NCI-H1092 treated with DMSO at 0.1 percent for 48 hours (cell line): ENCODE data around the gene TINAGL1.

Source experiments
- DNase-seq: peaks from one replicate; lab custom pipeline; 2025; lab: John Stamatoyannopoulos, UW

TINAGL1 gene

DNA sequence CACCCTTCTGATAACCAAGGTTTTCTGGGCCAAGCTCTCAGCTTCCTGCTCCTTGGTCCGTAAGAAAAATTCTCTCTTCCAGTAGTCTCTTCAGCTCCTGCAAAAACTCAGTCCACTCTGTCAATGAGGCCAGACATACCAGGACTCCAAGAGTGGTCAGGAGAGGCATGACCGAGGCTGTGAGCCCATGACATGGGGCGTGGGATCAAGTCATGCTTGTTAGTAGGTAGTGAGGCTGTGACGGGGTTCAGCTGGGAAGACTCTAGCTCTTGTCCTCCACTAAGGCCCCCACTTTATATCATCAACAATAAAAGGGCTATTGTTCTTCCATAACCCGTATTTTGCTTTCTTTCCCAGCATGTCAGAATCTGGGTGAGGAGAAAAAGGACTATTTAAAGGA is 31.0 kb downstream of the TINAGL1 start:
- no peak for DNase-seq

DNA sequence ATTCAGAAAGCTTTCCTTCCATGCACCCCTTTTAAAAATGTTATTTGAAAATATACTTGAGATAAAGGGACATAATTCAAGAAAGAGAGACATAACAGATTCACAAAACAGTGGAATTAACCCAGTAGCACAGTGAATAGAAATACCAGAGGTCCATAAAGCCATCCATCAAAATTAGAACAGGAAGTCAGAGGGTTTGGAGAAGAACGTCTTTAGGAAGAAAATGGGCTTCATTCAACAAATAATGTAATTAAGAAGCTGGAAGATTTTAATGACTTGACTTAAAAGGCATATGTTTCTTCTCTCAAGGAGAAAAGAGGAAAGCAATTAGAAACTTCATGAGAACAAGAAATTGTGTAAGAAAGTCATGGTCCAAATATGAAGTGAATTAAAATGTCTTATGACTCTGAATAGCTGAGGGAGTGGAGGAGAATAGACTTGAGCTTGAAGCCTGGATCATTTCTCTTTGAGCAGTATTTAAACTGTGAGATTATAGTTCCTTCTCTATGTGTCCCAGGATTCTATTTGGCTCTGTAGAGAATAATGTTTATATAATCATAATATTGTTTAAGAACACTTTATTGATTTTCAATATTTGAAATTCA is 33.3 kb downstream of the TINAGL1 start:
- no peak for DNase-seq

GRCh38 chr1:31614414-31615005 is 38.2 kb downstream of the TINAGL1 start:
- DNase-seq = no peak

GRCh38 chr1:31615414-31615813 is 39.1 kb downstream of the TINAGL1 start:
- no peak for DNase-seq

DNA sequence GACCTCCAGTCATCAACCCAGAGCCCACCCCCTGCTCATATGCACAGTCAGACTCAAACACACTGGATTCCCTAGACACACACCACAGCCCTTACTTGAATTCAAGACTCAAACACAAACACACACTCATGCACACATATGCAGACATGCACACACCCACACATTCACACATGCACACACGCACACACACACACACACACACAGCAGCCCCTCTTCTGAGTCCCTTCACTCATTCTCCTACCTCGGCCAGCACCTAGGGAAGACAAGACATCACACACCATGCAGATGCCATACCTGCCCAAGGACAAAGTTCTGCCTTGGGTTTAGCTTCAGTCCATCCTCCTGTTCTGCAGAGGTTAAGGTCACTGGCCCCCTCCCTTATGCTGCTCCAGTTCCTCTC is 39.6 kb downstream of the TINAGL1 start:
- DNase-seq = no peak

- no peak for DNase-seq
These were observed 41.1 kb downstream of the TINAGL1 start, which contains the start of gene HCRTR1 for GRCh38 chr1:31617218-31617915. Gene HCRTR1, plus strand, starts transcription at chr1:31617689. Its CDS starts 1,504 bp downstream, at chr1:31619193.

GRCh38 chr1:31617916-31618746 is 41.8 kb downstream of the TINAGL1 start:
- DNase-seq = no peak

DNA sequence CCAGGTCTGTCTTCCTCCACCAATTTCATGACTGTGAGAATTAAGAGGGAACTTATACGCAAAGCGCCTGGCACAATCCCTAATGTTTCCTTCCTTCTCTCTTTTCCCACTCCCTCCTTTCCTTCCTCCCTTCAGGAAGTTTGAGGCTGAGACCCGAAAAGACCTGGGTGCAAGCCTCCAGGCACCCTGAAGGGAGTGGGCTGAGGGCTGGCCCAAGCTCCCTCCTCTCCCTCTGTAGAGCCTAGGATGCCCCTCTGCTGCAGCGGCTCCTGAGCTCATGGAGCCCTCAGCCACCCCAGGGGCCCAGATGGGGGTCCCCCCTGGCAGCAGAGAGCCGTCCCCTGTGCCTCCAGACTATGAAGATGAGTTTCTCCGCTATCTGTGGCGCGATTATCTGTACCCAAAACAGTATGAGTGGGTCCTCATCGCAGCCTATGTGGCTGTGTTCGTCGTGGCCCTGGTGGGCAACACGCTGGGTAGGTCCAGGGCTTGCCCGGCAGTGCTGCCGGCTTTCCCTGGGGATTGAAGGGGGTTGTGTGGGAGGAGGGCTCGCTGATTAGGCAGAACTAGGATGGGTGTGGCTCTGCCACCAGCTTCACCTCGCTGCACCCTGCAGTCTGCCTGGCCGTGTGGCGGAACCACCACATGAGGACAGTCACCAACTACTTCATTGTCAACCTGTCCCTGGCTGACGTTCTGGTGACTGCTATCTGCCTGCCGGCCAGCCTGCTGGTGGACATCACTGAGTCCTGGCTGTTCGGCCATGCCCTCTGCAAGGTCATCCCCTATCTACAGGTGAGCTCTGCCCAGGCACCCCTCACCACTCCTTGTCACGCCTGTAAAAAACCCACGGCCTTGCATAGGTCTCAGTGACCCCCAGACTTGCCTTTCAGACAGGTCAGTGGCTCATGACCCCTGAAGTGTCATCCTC is 42.9 kb downstream of the TINAGL1 start:
- no peak for DNase-seq

DNA sequence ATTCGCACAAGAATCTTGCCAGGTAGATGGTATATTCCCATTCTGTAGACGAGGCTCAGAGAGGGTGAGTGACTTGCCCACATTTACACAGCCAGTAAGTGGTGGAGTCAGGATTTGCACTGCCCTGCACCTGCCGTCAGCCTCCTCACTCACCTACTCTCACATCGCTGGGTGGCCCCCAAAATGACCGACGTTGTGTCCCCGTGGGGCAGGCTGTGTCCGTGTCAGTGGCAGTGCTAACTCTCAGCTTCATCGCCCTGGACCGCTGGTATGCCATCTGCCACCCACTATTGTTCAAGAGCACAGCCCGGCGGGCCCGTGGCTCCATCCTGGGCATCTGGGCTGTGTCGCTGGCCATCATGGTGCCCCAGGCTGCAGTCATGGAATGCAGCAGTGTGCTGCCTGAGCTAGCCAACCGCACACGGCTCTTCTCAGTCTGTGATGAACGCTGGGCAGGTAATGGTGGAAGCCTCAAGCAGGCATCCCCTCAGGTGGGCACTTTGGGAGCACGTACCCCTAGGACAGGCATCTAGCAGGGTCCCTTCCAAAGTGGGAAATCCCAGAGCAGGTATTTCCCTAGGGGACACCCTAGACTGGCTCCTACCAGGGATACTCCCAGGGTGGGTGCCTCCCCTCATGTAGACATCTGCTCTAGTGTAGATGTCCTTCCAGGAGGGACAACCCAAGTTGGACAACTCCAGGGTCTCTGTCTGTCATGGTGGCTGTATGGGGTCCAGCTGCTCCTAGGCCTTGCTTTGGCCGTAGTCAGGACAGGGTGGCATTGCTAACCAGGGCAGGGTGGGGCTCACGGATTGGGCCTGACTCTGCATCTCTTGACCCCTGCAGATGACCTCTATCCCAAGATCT is 44.5 kb downstream of the TINAGL1 start:
- DNase-seq = no peak

GRCh38 chr1:31621498-31621820 is 45.1 kb downstream of the TINAGL1 start:
- no peak for DNase-seq

GRCh38 chr1:31621847-31622730 is 45.8 kb downstream of the TINAGL1 start:
- no peak for DNase-seq

DNA sequence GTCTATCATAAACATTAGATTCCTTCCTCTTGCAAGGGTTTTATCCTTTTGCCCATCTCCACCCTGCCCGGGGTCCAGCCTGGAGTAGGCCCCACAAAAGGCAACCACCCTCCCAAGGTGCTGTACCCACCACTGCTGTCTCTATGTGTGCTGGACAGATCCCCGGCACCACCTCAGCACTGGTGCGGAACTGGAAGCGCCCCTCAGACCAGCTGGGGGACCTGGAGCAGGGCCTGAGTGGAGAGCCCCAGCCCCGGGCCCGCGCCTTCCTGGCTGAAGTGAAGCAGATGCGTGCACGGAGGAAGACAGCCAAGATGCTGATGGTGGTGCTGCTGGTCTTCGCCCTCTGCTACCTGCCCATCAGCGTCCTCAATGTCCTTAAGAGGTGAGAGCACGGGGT is 47.0 kb downstream of the TINAGL1 start:
- DNase-seq = no peak

- no peak for DNase-seq
These were observed 48.0 kb downstream of the TINAGL1 start for GRCh38 chr1:31624309-31624708.

GRCh38 chr1:31624731-31625514 is 48.6 kb downstream of the TINAGL1 start:
- DNase-seq = no peak

DNA sequence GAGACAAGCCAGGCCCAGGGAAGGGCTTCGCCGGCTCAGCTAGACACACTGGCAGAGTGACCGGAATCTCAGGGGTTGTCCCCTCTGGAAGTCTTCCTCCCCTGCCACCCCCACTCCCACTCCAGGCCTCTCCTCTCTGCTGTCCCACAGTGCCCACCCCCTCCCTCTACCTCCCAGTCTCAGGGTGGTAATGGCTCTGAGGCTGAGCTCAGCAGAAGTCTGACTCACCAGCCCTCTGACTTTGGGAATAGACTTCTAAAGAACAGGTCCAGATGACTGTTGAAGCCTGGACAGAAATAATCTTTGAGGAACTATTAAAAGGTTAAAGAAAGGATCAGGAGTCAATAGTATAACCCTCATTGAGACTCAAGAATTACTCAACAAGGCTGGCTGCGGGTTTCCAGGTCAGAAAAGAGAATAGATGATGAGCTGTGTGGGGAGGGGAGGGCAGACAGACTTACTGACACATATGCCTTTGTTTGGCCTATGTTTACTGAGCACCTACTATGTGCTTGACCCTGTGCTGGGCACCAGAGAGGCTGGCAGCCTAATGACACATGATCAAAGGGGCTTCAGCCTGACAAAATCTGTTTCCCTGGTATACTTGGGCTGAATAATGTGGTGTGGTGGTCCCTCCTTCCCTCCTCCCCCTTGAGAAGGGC is 49.4 kb downstream of the TINAGL1 start:
- no peak for DNase-seq

DNA sequence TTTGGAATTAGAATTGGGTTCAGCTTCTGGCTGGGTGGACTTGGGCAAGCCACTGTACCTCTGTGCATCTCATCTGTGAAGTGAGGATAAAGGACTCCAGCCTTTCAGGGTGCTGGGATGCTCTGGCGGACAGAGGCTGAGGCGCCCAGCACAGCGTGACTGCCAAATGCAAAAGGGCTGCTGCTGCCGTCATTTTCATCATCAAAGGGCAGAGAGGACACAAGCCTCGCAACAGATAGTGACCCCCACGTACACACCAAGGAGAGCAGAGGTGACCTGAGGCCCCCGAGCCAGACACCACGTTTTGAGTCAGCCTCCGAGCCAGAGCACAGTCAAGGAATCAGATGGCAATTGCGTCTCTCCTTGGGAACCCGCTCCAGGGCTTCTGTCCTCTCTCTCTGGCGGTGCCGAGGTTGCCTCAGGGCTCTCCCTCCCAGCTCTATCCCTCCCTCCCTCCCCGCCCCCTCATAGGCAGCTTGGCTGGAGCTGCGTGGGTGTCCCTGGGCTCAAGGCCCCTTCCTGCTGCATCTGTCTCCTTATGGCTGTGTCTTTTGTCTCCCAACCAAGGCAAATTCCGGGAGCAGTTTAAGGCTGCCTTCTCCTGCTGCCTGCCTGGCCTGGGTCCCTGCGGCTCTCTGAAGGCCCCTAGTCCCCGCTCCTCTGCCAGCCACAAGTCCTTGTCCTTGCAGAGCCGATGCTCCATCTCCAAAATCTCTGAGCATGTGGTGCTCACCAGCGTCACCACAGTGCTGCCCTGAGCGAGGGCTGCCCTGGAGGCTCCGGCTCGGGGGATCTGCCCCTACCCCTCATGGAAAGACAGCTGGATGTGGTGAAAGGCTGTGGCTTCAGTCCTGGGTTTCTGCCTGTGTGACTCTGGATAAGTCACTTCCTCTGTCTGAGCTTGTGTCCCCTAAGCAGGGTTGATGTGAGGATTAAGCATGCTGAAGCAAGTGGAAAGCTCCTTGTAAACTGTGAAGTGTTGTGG is 50.2 kb downstream of the TINAGL1 start:
- DNase-seq = no peak
